Measurements from ENCODE around the gene ADAMTS7.

ADAMTS7 gene

DNA sequence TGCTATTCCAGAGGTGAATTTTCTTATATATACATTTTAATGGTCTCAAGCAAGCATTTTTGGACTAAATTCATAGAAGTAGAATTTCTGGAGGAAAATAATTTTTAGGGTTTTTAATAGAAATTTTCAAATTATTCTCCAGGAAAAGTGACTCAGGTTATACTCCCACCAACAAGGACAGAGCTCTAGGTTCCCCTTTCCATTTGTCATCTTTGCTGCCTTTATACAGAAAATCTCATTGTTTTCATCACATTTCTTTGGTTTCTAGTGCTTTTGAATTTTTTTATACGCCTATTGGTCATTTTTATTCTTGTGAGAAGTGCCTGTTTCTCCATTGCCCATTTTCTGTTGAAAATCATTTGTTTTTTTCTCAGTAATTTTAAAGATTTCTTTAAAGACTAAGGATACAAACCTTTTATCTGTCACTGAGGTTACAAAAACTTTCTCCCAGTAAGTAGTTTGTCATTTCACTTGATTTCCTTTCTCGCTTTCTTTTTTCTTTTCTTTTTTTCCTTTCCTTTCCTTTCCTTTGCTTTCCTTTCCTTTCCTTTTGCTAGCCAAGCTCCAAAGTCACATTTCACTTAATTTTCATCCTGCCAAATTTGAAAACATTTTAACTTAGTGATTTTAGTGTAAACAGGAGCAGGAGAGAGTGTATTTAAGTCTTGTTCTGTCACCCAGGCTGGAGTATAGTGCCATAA lies 93.2 kb downstream of the ADAMTS7 start:
- CTCF ChIA-PET = interaction anchor here (0.7 to 1.8 kb wide), 3 partner anchors 21 to 117 kb away, joined by 3 to 7 read pairs (median 5); no protein-coding TSS in a partner anchor
- no peak overlapping the region for H3K27ac ChIP-seq (ENCODE audit: extremely low read depth, low read depth, low read length)
- no peaks in the 10 kb centered on the region for H3K4me1 ChIP-seq (ENCODE audit: control insufficient read depth, insufficient read depth, low read length)

GRCh38 chr15:78716651-78717050 lies 94.6 kb downstream of the ADAMTS7 start:
- no peaks in the 10 kb centered on the region for H3K36me3 ChIP-seq (ENCODE audit: control insufficient read depth in 2 of 2, insufficient read depth in 1 of 2, low read length in 2 of 2)
- no peaks in the 10 kb centered on the region for H3K9me3 ChIP-seq (ENCODE audit: control insufficient read depth, insufficient read depth, low read depth, low read length)
- H3K4me1 ChIP-seq (ENCODE audit: control insufficient read depth, insufficient read depth, low read length) = no peaks in the 10 kb centered on the region
- POLR2A ChIA-PET = no interaction called here
- CTCF ChIA-PET = interaction anchor here (1.0 kb wide), 1 partner anchor 10 kb away, joined by 3 read pairs; no protein-coding TSS in a partner anchor
- H3K4me3 ChIP-seq (ENCODE audit: low read depth, low read length) = no peak overlapping the region
- no peak overlapping the region for H3K27ac ChIP-seq (ENCODE audit: extremely low read depth, low read depth, low read length)
- TF ChIP-seq BCL6B (tag by site-specific recombination; IDR thresholded peaks at IDR 0.05) = no peak
- no peak for TF ChIP-seq INSM2 (tag by site-specific recombination; IDR thresholded peaks at IDR 0.05)
- TF ChIP-seq YY2 (tag by site-specific recombination; IDR thresholded peaks at IDR 0.05) = no peak
- TF ChIP-seq, protein P1, sequence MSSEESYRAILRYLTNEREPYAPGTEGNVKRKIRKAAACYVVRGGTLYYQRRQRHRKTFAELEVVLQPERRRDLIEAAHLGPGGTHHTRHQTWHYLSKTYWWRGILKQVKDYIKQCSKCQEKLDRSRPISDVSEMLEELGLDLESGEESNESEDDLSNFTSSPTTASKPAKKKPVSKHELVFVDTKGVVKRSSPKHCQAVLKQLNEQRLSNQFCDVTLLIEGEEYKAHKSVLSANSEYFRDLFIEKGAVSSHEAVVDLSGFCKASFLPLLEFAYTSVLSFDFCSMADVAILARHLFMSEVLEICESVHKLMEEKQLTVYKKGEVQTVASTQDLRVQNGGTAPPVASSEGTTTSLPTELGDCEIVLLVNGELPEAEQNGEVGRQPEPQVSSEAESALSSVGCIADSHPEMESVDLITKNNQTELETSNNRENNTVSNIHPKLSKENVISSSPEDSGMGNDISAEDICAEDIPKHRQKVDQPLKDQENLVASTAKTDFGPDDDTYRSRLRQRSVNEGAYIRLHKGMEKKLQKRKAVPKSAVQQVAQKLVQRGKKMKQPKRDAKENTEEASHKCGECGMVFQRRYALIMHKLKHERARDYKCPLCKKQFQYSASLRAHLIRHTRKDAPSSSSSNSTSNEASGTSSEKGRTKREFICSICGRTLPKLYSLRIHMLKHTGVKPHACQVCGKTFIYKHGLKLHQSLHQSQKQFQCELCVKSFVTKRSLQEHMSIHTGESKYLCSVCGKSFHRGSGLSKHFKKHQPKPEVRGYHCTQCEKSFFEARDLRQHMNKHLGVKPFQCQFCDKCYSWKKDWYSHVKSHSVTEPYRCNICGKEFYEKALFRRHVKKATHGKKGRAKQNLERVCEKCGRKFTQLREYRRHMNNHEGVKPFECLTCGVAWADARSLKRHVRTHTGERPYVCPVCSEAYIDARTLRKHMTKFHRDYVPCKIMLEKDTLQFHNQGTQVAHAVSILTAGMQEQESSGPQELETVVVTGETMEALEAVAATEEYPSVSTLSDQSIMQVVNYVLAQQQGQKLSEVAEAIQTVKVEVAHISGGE (tag by site-specific recombination; conservative IDR thresholded peaks at IDR 0.05; ENCODE audit: low read depth) = no peak
- no peak for TF ChIP-seq ZNF211 (tag by site-specific recombination; IDR thresholded peaks at IDR 0.05; ENCODE audit: low read depth)
- no peak for TF ChIP-seq ZIC2 (tag by site-specific recombination; IDR thresholded peaks at IDR 0.05)
- no peak for TF ChIP-seq SALL2 (tag by site-specific recombination; IDR thresholded peaks at IDR 0.05; ENCODE audit: borderline replicate concordance)
- no peak for TF ChIP-seq ZSCAN5A (tag by site-specific recombination; IDR thresholded peaks at IDR 0.05)
- TF ChIP-seq ZNF623 (tag by site-specific recombination; IDR thresholded peaks at IDR 0.05) = no peak
- no peak for TF ChIP-seq ZBTB6 (tag by site-specific recombination; IDR thresholded peaks at IDR 0.05)
- TF ChIP-seq ZNF660 (tag by site-specific recombination; IDR thresholded peaks at IDR 0.05) = no peak
- no peak for TF ChIP-seq SCRT1 (tag by site-specific recombination; IDR thresholded peaks at IDR 0.05; ENCODE audit: borderline replicate concordance)
- TF ChIP-seq PRDM1 (tag by site-specific recombination; IDR thresholded peaks at IDR 0.05) = no peak

More for the DNA sequence above, 93.2 kb downstream of the ADAMTS7 start:
- no peaks in the 10 kb centered on the region for H3K36me3 ChIP-seq (ENCODE audit: control insufficient read depth in 2 of 2, insufficient read depth in 1 of 2, low read length in 2 of 2)
- POLR2A ChIA-PET = no interaction called here
- H3K4me3 ChIP-seq (ENCODE audit: low read depth, low read length) = no peak overlapping the region
- TF ChIP-seq ZNF324 (tag by site-specific recombination; IDR thresholded peaks at IDR 0.05) (no peak), ZNF544 (tag by site-specific recombination; IDR thresholded peaks at IDR 0.05) (no peak), ZNF175 (tag by site-specific recombination; IDR thresholded peaks at IDR 0.05) (no peak), ZNF19 (tag by site-specific recombination; IDR thresholded peaks at IDR 0.05; ENCODE audit: low read depth) (no peak), PRDM1 (tag by site-specific recombination; IDR thresholded peaks at IDR 0.05) (peak; percentile 99), ZNF169 (tag by site-specific recombination; IDR thresholded peaks at IDR 0.05) (no peak), PRDM10 (tag by site-specific recombination; IDR thresholded peaks at IDR 0.05) (no peak), ZNF274 (IDR thresholded peaks at IDR 0.05; ENCODE audit: low read length) (no peak), ZNF274 (tag by site-specific recombination; IDR thresholded peaks at IDR 0.05; ENCODE audit: borderline replicate concordance) (no peak)
- H3K9me3 ChIP-seq (ENCODE audit: control insufficient read depth, insufficient read depth, low read depth, low read length) = no peaks in the 10 kb centered on the region
